B cell (primary cell): ENCODE data around the gene UMAD1. TPM values are rescaled to one million over a fixed set of nuclear protein-coding genes. Genes with fewer than 3 reads are reported as not detected.

Experiments used
- ATAC-seq: fragments of 200-7000 bp; cut with Tn5 transposase; one replicate; pipeline ENCODE4 v1.10.0; 2021; ENCODE audit warnings: low read depth, mild to moderate bottlenecking, moderate number of reproducible peaks, moderate library complexity
- CTCF ChIA-PET: fragments of 350-600 bp; sonication (Branson Sonifier 250); formaldehyde crosslinking; loops from one replicate; lab custom pipeline; 2021; ENCODE audit warnings: antibody characterized with exemption, inconsistent platforms; lab: Charles Lee
- POLR2A ChIA-PET: fragments of 350-600 bp; sonication (Branson Sonifier 250); formaldehyde crosslinking; loops from one replicate; lab custom pipeline; 2021; ENCODE audit warnings: antibody characterized with exemption; lab: Charles Lee
- DNase-seq: peaks from one replicate; pipeline ENCODE4 v3.0.0; 2013
- H2AFZ ChIP-seq: 2 replicates; pipeline ENCODE4 v1.6.1; 2012; ENCODE audit warnings: mild to moderate bottlenecking, low read depth, low read length; ENCODE audit not compliant: insufficient read depth, poor library complexity, severe bottlenecking
- H3K27ac ChIP-seq, 2 donors: 1 replicate in 1 of 2; 2 replicates in 1 of 2; pipeline ENCODE4 v1.5.1; 2012 to 2013; ENCODE audit warnings: low read length in 2 of 2, mild to moderate bottlenecking in 2 of 2, moderate library complexity in 1 of 2
- H3K27me3 ChIP-seq, 4 experiments: fragments of 200-600 bp in 1 of 4; sonication (generic) in 1 of 4; replicated peaks in 1 of 4; 1 replicate in 2 of 4; 2 replicates in 2 of 4; pipeline versions ENCODE4 v1.6.1 to v1.7.0; 2013 to 2016; ENCODE audit warnings: low read length in 3 of 4, mild to moderate bottlenecking in 2 of 4, mixed read lengths in 1 of 4, moderate library complexity in 1 of 4; ENCODE audit not compliant: insufficient read depth in 4 of 4, control insufficient read depth in 3 of 4; ENCODE audit errors: control extremely low read depth in 1 of 4
- H3K36me3 ChIP-seq, 2 experiments: replicated peaks in 1 of 2; 1 replicate in 1 of 2; 2 replicates in 1 of 2; pipeline versions ENCODE4 v1.6.1 to v1.7.1; 2013; ENCODE audit warnings: low read length in 1 of 2; ENCODE audit not compliant: insufficient read depth in 2 of 2, control insufficient read depth in 1 of 2; ENCODE audit errors: control extremely low read depth in 1 of 2, extremely low read depth in 1 of 2
- H3K4me1 ChIP-seq, 2 donors: fragments of 200-600 bp in 1 of 2; sonication (generic) in 1 of 2; 1 replicate in 1 of 2; 2 replicates in 1 of 2; pipeline versions ENCODE4 v1.5.1 to v1.6.1; 2013 to 2017; ENCODE audit warnings: low read length in 2 of 2; ENCODE audit not compliant: control insufficient read depth in 2 of 2, insufficient read depth in 2 of 2
- H3K4me2 ChIP-seq: replicated peaks from 2 replicates; pipeline ENCODE3; 2012; ENCODE audit warnings: mild to moderate bottlenecking, low read depth, low read length; ENCODE audit not compliant: poor library complexity, severe bottlenecking
- H3K4me3 ChIP-seq, 5 experiments: fragments of 200-600 bp in 1 of 5; sonication (generic) in 1 of 5; 1 replicate in 3 of 5; 2 replicates in 2 of 5; pipeline versions ENCODE4 v1.5.1 to v1.7.0; 2011 to 2016; ENCODE audit warnings: low read length in 4 of 5, mild to moderate bottlenecking in 4 of 5, low read depth in 2 of 5, control low read depth in 1 of 5, moderate library complexity in 1 of 5; ENCODE audit not compliant: insufficient read depth in 1 of 5; ENCODE audit errors: control extremely low read depth in 1 of 5, extremely low read depth in 1 of 5
- H3K79me2 ChIP-seq: fragments of 200-600 bp; sonication (generic); one replicate; pipeline ENCODE4 v1.6.0; 2016; ENCODE audit warnings: low read length; ENCODE audit not compliant: control insufficient read depth, insufficient read depth
- H3K9ac ChIP-seq: fragments of 200-600 bp; sonication (generic); 2 replicates; pipeline ENCODE4 v1.6.1; 2017; ENCODE audit warnings: mild to moderate bottlenecking, low read length, moderate library complexity
- H3K9me3 ChIP-seq, 3 donors: one replicate each; pipeline versions ENCODE4 v1.6.1 to v1.7.1; 2013; ENCODE audit warnings: low read length in 2 of 3; ENCODE audit not compliant: control insufficient read depth in 2 of 3, insufficient read depth in 1 of 3; ENCODE audit errors: control extremely low read depth in 1 of 3
- H4K20me1 ChIP-seq: 2 replicates; pipeline ENCODE4 v1.6.0; 2012; ENCODE audit warnings: mild to moderate bottlenecking, low read length; ENCODE audit not compliant: insufficient read depth, control insufficient read depth, poor library complexity, severe bottlenecking
- H3K27ac Mint-ChIP-seq: one replicate; pipeline ENCODE4 v1.8.0; 2021; ENCODE audit warnings: mixed read lengths
- H3K27me3 Mint-ChIP-seq: one replicate; pipeline ENCODE4 v1.8.0; 2021; ENCODE audit warnings: mixed read lengths
- H3K4me1 Mint-ChIP-seq: one replicate; pipeline ENCODE4 v1.8.0; 2021; ENCODE audit warnings: mixed read lengths
- H3K4me3 Mint-ChIP-seq: one replicate; pipeline ENCODE4 v1.8.0; 2021; ENCODE audit warnings: mixed read lengths
- H3K9me3 Mint-ChIP-seq: one replicate; pipeline ENCODE4 v1.8.0; 2022; ENCODE audit warnings: mixed read lengths; ENCODE audit not compliant: insufficient read depth
- EZH2 ChIP-seq: IDR thresholded peaks from 2 replicates; pipeline ENCODE4 v1.6.1; 2012; ENCODE audit warnings: borderline replicate concordance, low read depth, mild to moderate bottlenecking, moderate library complexity, low read length; ENCODE audit not compliant: insufficient read depth, poor library complexity, severe bottlenecking
- WGBS: methylation state at CpG from one replicate; pipeline ENCODE4 v1.1.5; 2013; ENCODE audit warnings: missing lambda C conversion rate; ENCODE audit not compliant: insufficient coverage; 5-methylcytosine and 5-hydroxymethylcytosine counted together
- intact Hi-C: fragments of 100-400 bp; cut with micrococcal nuclease; formaldehyde crosslinking; loops from one replicate; pipeline ENCODE4 v1.10.0; 2022
- polyA plus RNA-seq: library from polyadenylated mRNA; depleted of rRNA; stranded (reverse); fragments of >200 nt; gene quantifications from 2 replicates; pipeline ENCODE4 v1.2.3, GENCODE V29; 2012
- total RNA-seq, 2 donors: library from RNA; stranded (reverse); fragments of 120-200 nt in 1 of 2; gene quantifications; 1 replicate in 1 of 2; 2 replicates in 1 of 2; pipeline versions ENCODE4 v1.2.3 to v1.2.4, GENCODE V29; 2013 to 2022
- TF ChIP-seq, protein P1 (sequence below): fragments of 200-600 bp; IDR thresholded peaks from one replicate; pipeline ENCODE4 v1.8.0; 2022; ENCODE audit warnings: antibody characterized with exemption, mild to moderate bottlenecking

UMAD1 gene
- total and polyA plus RNA-seq, 2 donors (not counting 1 experiment from before 2014, with no cell fraction given), result 11.6 to 25.9 TPM

DNA sequence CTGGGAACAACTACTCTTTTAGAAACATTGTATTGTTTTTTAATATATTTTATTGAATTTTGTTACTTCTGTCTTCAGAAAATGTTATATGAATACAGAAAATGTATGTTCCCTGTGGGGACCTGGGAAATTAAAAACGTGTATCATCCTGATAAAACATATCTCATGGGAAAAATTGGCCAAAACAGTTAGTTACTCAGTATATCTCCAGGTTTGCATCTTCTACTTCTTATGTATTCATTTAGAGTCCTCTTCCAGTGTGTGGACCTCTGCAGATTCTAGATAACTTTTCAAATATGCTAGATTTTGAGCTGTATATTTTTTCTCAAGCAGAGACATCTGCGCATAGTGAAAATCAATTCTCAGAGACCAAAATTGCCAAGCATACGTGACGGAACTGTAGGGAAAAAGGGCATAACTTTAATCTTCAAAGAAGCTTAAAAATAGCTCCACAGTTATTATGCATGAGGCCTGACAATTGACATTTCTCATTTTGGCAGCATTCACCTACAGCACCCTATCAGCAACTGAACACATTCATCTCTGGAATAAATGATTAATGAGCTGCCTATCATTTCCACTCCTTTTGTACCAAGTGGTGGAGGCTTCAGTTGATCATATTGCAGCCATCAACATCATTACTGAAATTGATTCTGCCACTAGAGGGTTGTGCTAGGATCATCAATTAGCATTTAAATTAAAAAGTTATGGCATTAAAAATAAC, 26.4 kb upstream of the UMAD1 start:
- no CpG with 5 or more reads among the region's 4 CpGs for WGBS
- POLR2A ChIA-PET, result no interaction called here

DNA sequence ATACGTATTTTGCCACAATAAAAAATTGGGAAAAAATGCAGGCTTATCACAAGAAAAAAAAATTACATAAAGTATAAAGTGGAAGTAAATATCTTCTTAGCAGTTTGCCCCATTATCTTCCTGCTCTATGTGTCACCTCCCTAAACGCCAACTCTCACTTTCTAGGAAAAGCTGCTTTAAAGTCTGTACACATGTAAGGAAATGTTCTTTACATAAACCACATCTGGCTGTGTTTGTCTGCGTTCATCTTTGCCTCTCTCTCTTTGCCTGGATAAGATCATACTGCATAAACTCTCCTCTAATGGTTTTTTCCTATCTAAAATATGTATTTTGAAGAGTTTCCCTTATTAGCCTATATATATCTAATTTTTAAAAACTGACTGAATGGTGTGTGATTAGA, 23.0 kb upstream of the UMAD1 start:
- Histone ChIP-seq H3K4me3 (no peak overlapping the region), H3K9ac (no peak overlapping the region), H2AFZ (no peak overlapping the region), H3K36me3 (no peaks in the 10 kb centered on the region), H3K9me3 (no peaks in the 10 kb centered on the region), H3K4me2 (no peak overlapping the region), H3K4me1 (peaks cover 0 to 5% of the 10 kb centered on the region in 2 donors), H3K27ac (no peak overlapping the region), H3K27me3 (no peaks in the 10 kb centered on the region), H4K20me1 (no peaks in the 10 kb centered on the region), H3K79me2 (no peaks in the 10 kb centered on the region)
- Mint-ChIP-seq H3K9me3 (no peaks in the 10 kb centered on the region), H3K27me3 (no peaks in the 10 kb centered on the region), H3K27ac (no peak overlapping the region), H3K4me3 (no peak overlapping the region), H3K4me1 (peaks cover 11% of the 10 kb centered on the region)
- ATAC-seq (no peak), DNase-seq (no peak)
- TF ChIP-seq, protein P1, sequence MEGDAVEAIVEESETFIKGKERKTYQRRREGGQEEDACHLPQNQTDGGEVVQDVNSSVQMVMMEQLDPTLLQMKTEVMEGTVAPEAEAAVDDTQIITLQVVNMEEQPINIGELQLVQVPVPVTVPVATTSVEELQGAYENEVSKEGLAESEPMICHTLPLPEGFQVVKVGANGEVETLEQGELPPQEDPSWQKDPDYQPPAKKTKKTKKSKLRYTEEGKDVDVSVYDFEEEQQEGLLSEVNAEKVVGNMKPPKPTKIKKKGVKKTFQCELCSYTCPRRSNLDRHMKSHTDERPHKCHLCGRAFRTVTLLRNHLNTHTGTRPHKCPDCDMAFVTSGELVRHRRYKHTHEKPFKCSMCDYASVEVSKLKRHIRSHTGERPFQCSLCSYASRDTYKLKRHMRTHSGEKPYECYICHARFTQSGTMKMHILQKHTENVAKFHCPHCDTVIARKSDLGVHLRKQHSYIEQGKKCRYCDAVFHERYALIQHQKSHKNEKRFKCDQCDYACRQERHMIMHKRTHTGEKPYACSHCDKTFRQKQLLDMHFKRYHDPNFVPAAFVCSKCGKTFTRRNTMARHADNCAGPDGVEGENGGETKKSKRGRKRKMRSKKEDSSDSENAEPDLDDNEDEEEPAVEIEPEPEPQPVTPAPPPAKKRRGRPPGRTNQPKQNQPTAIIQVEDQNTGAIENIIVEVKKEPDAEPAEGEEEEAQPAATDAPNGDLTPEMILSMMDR, result no peak
- TF ChIP-seq EZH2, result no peak
- WGBS, result no CpG with 5 or more reads among the region's 3 CpGs
- intact Hi-C loops, result no loop called here
- CTCF ChIA-PET, result no interaction called here
- POLR2A ChIA-PET, result no interaction called here

More for the DNA sequence above, 26.4 kb upstream of the UMAD1 start:
- H3K27ac ChIP-seq, result peak overlapping the region in 1 of 2 donors; percentile 2
- no peak overlapping the region for H3K4me2 ChIP-seq
- no peaks in the 10 kb centered on the region for H3K9me3 Mint-ChIP-seq
- no peaks in the 10 kb centered on the region for H3K9me3 ChIP-seq
- intact Hi-C loops, result no loop called here
- H3K4me1 ChIP-seq, result peaks cover 0 to 5% of the 10 kb centered on the region in 2 donors
- no peak for DNase-seq
- no peaks in the 10 kb centered on the region for H3K27me3 Mint-ChIP-seq
- H3K9ac ChIP-seq, result no peak overlapping the region
- H2AFZ ChIP-seq, result no peak overlapping the region
- H3K4me3 Mint-ChIP-seq, result no peak overlapping the region
- no peaks in the 10 kb centered on the region for H4K20me1 ChIP-seq
- CTCF ChIA-PET, result no interaction called here
- ATAC-seq, result no peak
- H3K4me1 Mint-ChIP-seq, result peaks cover 11% of the 10 kb centered on the region
- H3K79me2 ChIP-seq, result no peaks in the 10 kb centered on the region
- H3K36me3 ChIP-seq, result no peaks in the 10 kb centered on the region
- TF ChIP-seq, protein P1, result no peak
- no peak for TF ChIP-seq EZH2
- H3K27ac Mint-ChIP-seq, result no peak overlapping the region
- no peaks in the 10 kb centered on the region for H3K27me3 ChIP-seq
- H3K4me3 ChIP-seq, result no peak overlapping the region
